Astrocyte (in vitro differentiated cells and primary cell): ENCODE data around the gene PLEKHM2. TPM values are rescaled to one million over a fixed set of nuclear protein-coding genes. Genes with fewer than 3 reads are reported as not detected.

Experiments used
- DNase-seq: peaks from one replicate; pipeline ENCODE4 v3.0.0-alpha.2; 2010; ENCODE audit warnings: low read depth
- FAIRE-seq: peaks from 2 replicates; lab custom pipeline; 2011; peaks lifted over from hg19 to GRCh38; lab: Jason Lieb, UNC
- H2AFZ ChIP-seq: 2 replicates; pipeline ENCODE4 v1.6.0; 2012; ENCODE audit warnings: low read depth, low read length, inconsistent platforms
- H3K27ac ChIP-seq: 2 replicates; pipeline ENCODE4 v1.5.1; 2011; ENCODE audit warnings: low read depth, low read length, inconsistent platforms
- H3K27me3 ChIP-seq: 2 replicates; pipeline ENCODE4 v1.6.0; 2011; ENCODE audit warnings: low read length, inconsistent platforms; ENCODE audit not compliant: insufficient read depth
- H3K36me3 ChIP-seq: 2 replicates; pipeline ENCODE4 v1.5.1; 2011; ENCODE audit warnings: low read length, inconsistent platforms; ENCODE audit not compliant: insufficient read depth
- H3K4me1 ChIP-seq: 2 replicates; pipeline ENCODE4 v1.5.1; 2011; ENCODE audit warnings: low read length, inconsistent platforms; ENCODE audit not compliant: insufficient read depth
- H3K4me2 ChIP-seq: 2 replicates; pipeline ENCODE4 v1.6.0; 2012; ENCODE audit warnings: low read length, inconsistent platforms
- H3K4me3 ChIP-seq: 2 replicates; pipeline ENCODE4 v1.5.1; 2011; ENCODE audit warnings: low read depth, mild to moderate bottlenecking, low read length, inconsistent platforms; ENCODE audit not compliant: insufficient read depth
- H3K79me2 ChIP-seq: 2 replicates; pipeline ENCODE4 v1.6.0; 2012; ENCODE audit warnings: mild to moderate bottlenecking, low read length, inconsistent platforms; ENCODE audit not compliant: insufficient read depth
- H3K9ac ChIP-seq: 2 replicates; pipeline ENCODE4 v1.6.0; 2012; ENCODE audit warnings: mild to moderate bottlenecking, low read length, inconsistent platforms
- H3K9me3 ChIP-seq: 2 replicates; pipeline ENCODE4 v1.5.1; 2012; ENCODE audit warnings: low read depth, mild to moderate bottlenecking, low read length, inconsistent platforms; ENCODE audit not compliant: insufficient read depth
- H4K20me1 ChIP-seq: 2 replicates; pipeline ENCODE4 v1.6.0; 2012; ENCODE audit warnings: low read length, inconsistent platforms; ENCODE audit not compliant: insufficient read depth
- H3K27ac Mint-ChIP-seq: one replicate; pipeline ENCODE4 v1.8.0; 2021; ENCODE audit warnings: mild to moderate bottlenecking, mixed read lengths; ENCODE audit not compliant: unreplicated experiment
- H3K27me3 Mint-ChIP-seq: one replicate; pipeline ENCODE4 v1.8.0; 2021; ENCODE audit warnings: low read depth, mixed read lengths; ENCODE audit not compliant: unreplicated experiment
- H3K36me3 Mint-ChIP-seq: one replicate; pipeline ENCODE4 v1.8.0; 2021; ENCODE audit warnings: low read depth, mixed read lengths; ENCODE audit not compliant: unreplicated experiment
- H3K4me1 Mint-ChIP-seq: one replicate; pipeline ENCODE4 v1.8.0; 2021; ENCODE audit warnings: low read depth, mixed read lengths; ENCODE audit not compliant: unreplicated experiment
- H3K4me3 Mint-ChIP-seq: one replicate; pipeline ENCODE4 v1.8.0; 2021; ENCODE audit warnings: mild to moderate bottlenecking, moderate library complexity, mixed read lengths; ENCODE audit not compliant: unreplicated experiment
- H3K9me3 Mint-ChIP-seq: one replicate; pipeline ENCODE4 v1.8.0; 2021; ENCODE audit warnings: mild to moderate bottlenecking, mixed read lengths; ENCODE audit not compliant: unreplicated experiment
- CTCF ChIP-seq: IDR thresholded peaks from 2 replicates; pipeline ENCODE4 v1.5.1; 2011; ENCODE audit warnings: low read depth, mild to moderate bottlenecking, inconsistent platforms, low read length, moderate library complexity; ENCODE audit not compliant: insufficient read depth
- EZH2 ChIP-seq: IDR thresholded peaks from 2 replicates; pipeline ENCODE4 v1.6.1; 2012; ENCODE audit warnings: mild to moderate bottlenecking, low read length, inconsistent platforms; ENCODE audit not compliant: insufficient read depth
- total RNA-seq: library from RNA; stranded (reverse); gene quantifications from 2 replicates; pipeline ENCODE4 v1.2.1, GENCODE V29; 2021

The PLEKHM2 gene
- total RNA-seq, 1 donor from 2014 or later = 48.3 TPM

GRCh38 chr1:15762546-15762945 lies 78.4 kb downstream of the PLEKHM2 start:
- peaks cover 25% of the 10 kb centered on the region for H3K4me1 Mint-ChIP-seq
- Histone ChIP-seq H3K4me3 (no peak overlapping the region), H3K9ac (no peak overlapping the region), H3K27ac (no peak overlapping the region), H2AFZ (no peak overlapping the region), H3K36me3 (peaks cover 15% of the 10 kb centered on the region), H3K4me1 (peaks cover 31% of the 10 kb centered on the region), H3K9me3 (no peaks in the 10 kb centered on the region), H3K79me2 (peaks cover 75% of the 10 kb centered on the region), H3K27me3 (no peaks in the 10 kb centered on the region), H4K20me1 (peaks cover 65% of the 10 kb centered on the region), H3K4me2 (no peak overlapping the region)
- H3K27ac Mint-ChIP-seq = no peak overlapping the region
- DNase-seq = no peak
- H3K36me3 Mint-ChIP-seq = peaks cover 27% of the 10 kb centered on the region
- TF ChIP-seq CTCF = no peak
- TF ChIP-seq EZH2 = no peak
- H3K27me3 Mint-ChIP-seq = no peaks in the 10 kb centered on the region
- no peaks in the 10 kb centered on the region for H3K9me3 Mint-ChIP-seq
- FAIRE-seq = no peak
- peak overlapping the region; percentile 17 for H3K4me3 Mint-ChIP-seq

- H3K9me3 Mint-ChIP-seq = no peaks in the 10 kb centered on the region
- no peak overlapping the region for H3K27ac Mint-ChIP-seq
- H3K36me3 ChIP-seq = peaks cover 30% of the 10 kb centered on the region
- no peak overlapping the region for H2AFZ ChIP-seq
- no peak for TF ChIP-seq CTCF
- no peak for TF ChIP-seq EZH2
- H3K4me3 Mint-ChIP-seq = no peak overlapping the region
- no peak overlapping the region for H3K9ac ChIP-seq
- FAIRE-seq = no peak
- no peaks in the 10 kb centered on the region for H3K27me3 ChIP-seq
- no peak overlapping the region for H3K4me3 ChIP-seq
- no peak overlapping the region for H3K4me2 ChIP-seq
- H3K4me1 ChIP-seq = peaks cover 23% of the 10 kb centered on the region
- peaks cover 81% of the 10 kb centered on the region for H4K20me1 ChIP-seq
- no peak for DNase-seq
- H3K79me2 ChIP-seq = peaks cover 82% of the 10 kb centered on the region
- H3K9me3 ChIP-seq = no peaks in the 10 kb centered on the region
- no peak overlapping the region for H3K27ac ChIP-seq
- H3K27me3 Mint-ChIP-seq = no peaks in the 10 kb centered on the region
- peaks cover 25% of the 10 kb centered on the region for H3K4me1 Mint-ChIP-seq
- H3K36me3 Mint-ChIP-seq = peaks cover 29% of the 10 kb centered on the region
Observed at GRCh38 chr1:15764269-15764764, 80.2 kb downstream of the PLEKHM2 start.

GRCh38 chr1:15764890-15765289 lies 80.8 kb downstream of the PLEKHM2 start:
- no peak for FAIRE-seq
- H3K36me3 ChIP-seq = peaks cover 30% of the 10 kb centered on the region

More at GRCh38 chr1:15764890-15765289, 80.8 kb downstream of the PLEKHM2 start:
- no peak for TF ChIP-seq EZH2
- TF ChIP-seq CTCF = no peak
- no peaks in the 10 kb centered on the region for H3K27me3 Mint-ChIP-seq
- Histone ChIP-seq H3K9me3 (no peaks in the 10 kb centered on the region), H3K9ac (no peak overlapping the region), H3K27ac (peak overlapping the region; percentile 40), H4K20me1 (peaks cover 83% of the 10 kb centered on the region), H3K79me2 (peaks cover 76% of the 10 kb centered on the region), H3K27me3 (no peaks in the 10 kb centered on the region), H3K4me2 (no peak overlapping the region), H3K4me1 (peaks cover 23% of the 10 kb centered on the region), H2AFZ (no peak overlapping the region), H3K4me3 (no peak overlapping the region)
- DNase-seq = no peak
- H3K4me3 Mint-ChIP-seq = no peak overlapping the region
- peak overlapping the region; percentile 41 for H3K27ac Mint-ChIP-seq
- H3K9me3 Mint-ChIP-seq = no peaks in the 10 kb centered on the region
- H3K36me3 Mint-ChIP-seq = peaks cover 29% of the 10 kb centered on the region
- peaks cover 25% of the 10 kb centered on the region for H3K4me1 Mint-ChIP-seq
